Kidney (tissue), 14 donors: ENCODE data around the gene LTBP4. TPM values are rescaled to one million over a fixed set of nuclear protein-coding genes. Genes with fewer than 3 reads are reported as not detected.

ENCODE experiments used
- DNase-seq, 5 donors: peaks; one replicate each; pipeline ENCODE4 v3.0.0-alpha.2; 2013 to 2020
- FAIRE-seq: peaks from 2 replicates; lab custom pipeline; 2012; peaks lifted over from hg19 to GRCh38; lab: Jason Lieb, UNC
- H3K27ac ChIP-seq, 2 donors: one replicate each; pipeline ENCODE4 v1.7.0; 2013; ENCODE audit warnings: low read depth in 2 of 2, low read length in 2 of 2, inconsistent platforms in 1 of 2
- H3K27me3 ChIP-seq: one replicate; pipeline ENCODE4 v1.7.1; 2013; ENCODE audit warnings: low read length, inconsistent platforms; ENCODE audit not compliant: control insufficient read depth, insufficient read depth
- H3K36me3 ChIP-seq, 3 donors: one replicate each; pipeline versions ENCODE4 v1.7.0 to v1.7.1; 2013; ENCODE audit warnings: low read length in 3 of 3, control low read depth in 1 of 3, inconsistent platforms in 1 of 3; ENCODE audit not compliant: insufficient read depth in 3 of 3, control insufficient read depth in 2 of 3
- H3K4me1 ChIP-seq, 3 donors: one replicate each; pipeline versions ENCODE4 v1.7.0 to v1.7.1; 2013; ENCODE audit warnings: low read length in 3 of 3, inconsistent platforms in 1 of 3, low read depth in 1 of 3; ENCODE audit not compliant: control insufficient read depth in 2 of 3, insufficient read depth in 2 of 3
- H3K4me3 ChIP-seq, 3 donors: one replicate each; pipeline versions ENCODE4 v1.7.0 to v1.8.1; 2013; ENCODE audit warnings: low read length in 3 of 3, control low read depth in 1 of 3, inconsistent platforms in 1 of 3
- H3K9ac ChIP-seq, 3 donors: one replicate each; pipeline versions ENCODE4 v1.7.0 to v1.7.1; 2013; ENCODE audit warnings: low read length in 3 of 3, control low read depth in 1 of 3, inconsistent platforms in 1 of 3
- H3K9me3 ChIP-seq, 3 donors: one replicate each; pipeline versions ENCODE4 v1.7.0 to v1.7.1; 2013; ENCODE audit warnings: low read length in 3 of 3, control low read depth in 1 of 3, inconsistent platforms in 1 of 3; ENCODE audit not compliant: control insufficient read depth in 2 of 3, insufficient read depth in 1 of 3
- CTCF ChIP-seq: IDR thresholded peaks from 3 replicates; pipeline ENCODE4 v1.5.1; 2012; ENCODE audit warnings: mild to moderate bottlenecking, moderate library complexity, borderline replicate concordance; ENCODE audit not compliant: insufficient read depth; ENCODE audit errors: extremely low read depth
- intact Hi-C: fragments of 100-400 bp; cut with DNase I; formaldehyde crosslinking; loops from one replicate; pipeline ENCODE4 v1.11.1; 2022
- polyA plus RNA-seq: library from polyadenylated mRNA; stranded (reverse); fragments of 350-450 nt; fragmentation: Illumina TruSeq; extraction: RNeasy Lipid Tissue Mini Kit (QIAGEN cat#74804); gene quantifications from one replicate; pipeline ENCODE4 v1.2.3, GENCODE V29; 2014; ENCODE audit warnings: low read depth, low replicate concordance; ENCODE audit not compliant: insufficient read depth
- total RNA-seq: library from RNA; stranded (reverse); fragmentation: NEBNext Ultra II Directional; extraction: Animal tissue kit (Norgen Biotek cat#: 25700); gene quantifications from one replicate; pipeline ENCODE4 v1.2.1, GENCODE V29; 2021
- donor health status: control.
- donor health status: control.
- donor health status: control.
- donor health status: control.
- donor health status: control.
- donor health status: DM: yes; HTN: yes; CAD: no.
- donor health status: Normal renal cell carcinoma (clear cell type).

The LTBP4 gene
- total and polyA plus RNA-seq, 2 donors from 2014 or later, result 52.1 to 155 TPM

DNA sequence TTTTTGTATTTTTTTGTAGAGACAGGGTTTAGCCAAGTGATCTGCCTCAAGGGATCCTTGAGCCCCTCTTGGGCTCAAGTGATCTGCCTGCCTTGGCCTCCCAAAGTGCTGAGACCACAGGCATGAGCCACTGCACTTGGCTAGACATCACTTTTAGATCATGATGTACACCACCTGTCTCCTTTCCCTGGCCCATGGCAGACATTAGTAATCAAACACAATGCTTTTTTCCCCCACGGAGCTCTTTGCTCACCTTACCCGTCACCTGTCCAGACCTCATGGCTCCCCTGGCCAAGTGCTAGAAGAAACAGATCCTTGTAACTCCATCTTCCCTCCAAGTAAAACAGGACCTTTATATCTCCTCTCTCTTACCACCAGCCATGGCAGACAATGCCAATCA is 70.9 kb downstream of the LTBP4 start:
- Histone ChIP-seq H3K9me3 (peaks cover 0 to 3% (median 0%) of the 10 kb centered on the region in 3 donors), H3K27me3 (no peaks in the 10 kb centered on the region), H3K36me3 (peaks cover 15 to 26% (median 19%) of the 10 kb centered on the region in 3 donors), H3K4me1 (no peaks in the 10 kb centered on the region), H3K4me3 (no peak overlapping the region), H3K27ac (no peak overlapping the region), H3K9ac (no peak overlapping the region)
- DNase-seq (no peak), FAIRE-seq (no peak)
- intact Hi-C loops, result no loop called here
- no peak for TF ChIP-seq CTCF

GRCh38 chr19:40672573-40673299 is 71.6 kb downstream of the LTBP4 start:
- no peak for TF ChIP-seq CTCF
- no peaks in the 10 kb centered on the region for H3K27me3 ChIP-seq
- H3K36me3 ChIP-seq, result peaks cover 15 to 32% (median 19%) of the 10 kb centered on the region in 3 donors
- H3K4me3 ChIP-seq, result no peak overlapping the region
- peaks cover 0 to 3% (median 0%) of the 10 kb centered on the region in 3 donors for H3K9me3 ChIP-seq
- H3K27ac ChIP-seq, result no peak overlapping the region
- intact Hi-C loops, result no loop called here
- FAIRE-seq (no peak), DNase-seq (no peak)
- no peaks in the 10 kb centered on the region for H3K4me1 ChIP-seq
- no peak overlapping the region for H3K9ac ChIP-seq

DNA sequence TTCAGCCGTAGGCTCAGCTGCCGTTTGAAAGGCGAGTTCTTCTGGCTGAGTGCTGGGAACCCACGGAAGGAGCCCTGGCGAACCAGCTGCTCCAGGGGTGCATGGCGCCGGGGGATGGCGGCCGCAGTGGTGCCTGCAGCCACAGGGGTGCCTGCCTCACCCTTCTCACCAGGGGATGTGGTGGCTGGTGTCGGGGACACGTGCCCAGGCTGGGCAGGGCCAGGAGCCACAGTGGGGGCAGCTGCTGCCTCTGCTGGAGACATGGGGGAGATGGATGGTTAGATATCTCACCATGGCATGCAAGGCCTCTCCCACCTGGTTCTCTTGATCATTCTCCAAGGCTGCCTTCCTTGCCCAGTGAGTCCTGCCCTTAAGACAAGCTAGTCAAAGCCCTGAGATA is 72.2 kb downstream of the LTBP4 start:
- intact Hi-C loops, result no loop called here
- H3K4me1 ChIP-seq, result no peaks in the 10 kb centered on the region
- H3K4me3 ChIP-seq, result no peak overlapping the region
- no peak for TF ChIP-seq CTCF
- peak in 1 of 5 donors; percentile 65 for DNase-seq
- peaks cover 0 to 3% (median 0%) of the 10 kb centered on the region in 3 donors for H3K9me3 ChIP-seq
- peaks cover 15 to 37% (median 20%) of the 10 kb centered on the region in 3 donors for H3K36me3 ChIP-seq
- FAIRE-seq, result no peak
- no peaks in the 10 kb centered on the region for H3K27me3 ChIP-seq
- H3K9ac ChIP-seq, result no peak overlapping the region
- H3K27ac ChIP-seq, result no peak overlapping the region

DNA sequence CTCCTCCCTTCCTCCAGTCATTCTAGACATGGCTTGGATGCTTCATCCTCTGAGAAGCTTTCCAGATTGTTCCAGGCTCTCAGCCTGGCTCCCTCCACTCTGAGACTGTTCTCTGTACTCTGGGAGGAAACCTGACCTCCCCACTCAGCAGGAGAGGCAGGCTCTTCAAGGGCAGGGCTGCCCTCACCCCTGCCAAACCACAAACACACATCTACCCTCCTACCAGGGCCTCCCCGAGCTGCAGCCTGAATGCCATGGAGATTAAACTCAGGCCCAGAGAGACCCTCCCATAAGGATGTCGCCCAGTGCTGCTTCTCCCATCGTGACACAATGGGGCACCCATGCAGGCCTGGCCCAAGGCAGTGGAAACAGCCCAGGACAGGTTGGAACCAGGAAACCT is 73.1 kb downstream of the LTBP4 start:
- H3K36me3 ChIP-seq, result peaks cover 12 to 31% (median 21%) of the 10 kb centered on the region in 3 donors
- peaks cover 0 to 2% (median 0%) of the 10 kb centered on the region in 3 donors for H3K9me3 ChIP-seq
- no peaks in the 10 kb centered on the region for H3K4me1 ChIP-seq
- intact Hi-C loops, result no loop called here
- no peaks in the 10 kb centered on the region for H3K27me3 ChIP-seq
- H3K27ac ChIP-seq, result no peak overlapping the region
- DNase-seq, result peak in 1 of 5 donors; percentile 46
- no peak for FAIRE-seq
- TF ChIP-seq CTCF, result no peak
- H3K4me3 ChIP-seq, result no peak overlapping the region
- H3K9ac ChIP-seq, result no peak overlapping the region
